AG09309 (cell line): ENCODE measurements around the gene WBP1L.
A peak's percentile ranks its signal among the peaks of the same experiment; 100 is the strongest.
"Not testable (repeated sequence)": the region's sequence is repeated elsewhere in the genome, so short reads cannot be mapped to it uniquely, and the experiment has no call there.

ENCODE experiments used
- DNase-seq: peaks from one replicate; pipeline ENCODE4 v3.0.0-alpha.2; 2010; ENCODE audit warnings: low read depth
- H3K4me3 ChIP-seq: 2 replicates; pipeline ENCODE4 v1.5.1; 2011; ENCODE audit warnings: mild to moderate bottlenecking, low read depth, low read length, moderate library complexity; ENCODE audit not compliant: control insufficient read depth
- CTCF ChIP-seq: IDR thresholded peaks from 2 replicates; pipeline ENCODE4 v1.5.1; 2011; ENCODE audit warnings: mild to moderate bottlenecking, low read depth, low read length, inconsistent platforms; ENCODE audit not compliant: insufficient read depth, control insufficient read depth; ENCODE audit errors: missing control alignments

WBP1L gene

DNA sequence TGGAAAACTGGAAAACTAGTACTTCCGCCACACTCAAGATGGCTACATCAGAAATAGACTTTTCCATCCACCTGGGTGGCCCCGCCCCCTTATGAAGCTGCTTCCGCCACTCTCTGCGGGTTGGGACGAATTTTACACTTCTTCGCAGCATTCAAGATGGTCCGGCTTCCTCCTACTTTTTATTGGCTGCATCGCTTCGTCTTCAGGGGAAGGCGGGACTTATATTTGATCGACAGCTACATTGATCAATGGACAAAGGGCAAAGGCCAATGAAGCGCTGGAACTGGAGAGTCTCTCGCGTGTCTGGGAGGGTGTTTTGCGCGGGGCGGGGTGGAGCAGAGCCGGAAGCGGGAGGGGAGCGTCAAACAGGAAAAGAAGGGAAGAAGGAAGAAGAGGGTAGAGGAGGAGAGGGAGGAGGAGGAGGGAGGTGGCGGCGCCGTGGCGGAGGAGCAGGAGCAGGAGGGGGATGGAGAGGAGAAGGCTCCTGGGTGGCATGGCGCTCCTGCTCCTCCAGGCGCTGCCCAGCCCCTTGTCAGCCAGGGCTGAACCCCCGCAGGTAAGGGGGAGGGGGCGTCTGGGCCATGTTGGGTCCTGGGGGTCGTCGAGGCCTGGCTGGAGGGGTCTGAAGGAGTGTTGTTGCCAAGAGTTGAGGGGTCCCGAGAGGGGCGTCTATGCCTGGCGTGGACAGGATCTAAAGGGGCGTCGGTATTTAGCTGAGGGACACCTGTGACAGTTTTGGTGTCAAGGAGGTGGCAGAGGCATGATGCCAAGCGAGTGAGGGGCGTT lies at the start of gene WBP1L:
Gene WBP1L (plus strand): TSS at position 361 of the 786 bp plus-strand sequence. CDS start 106 bp downstream, at position 467.
- TF ChIP-seq CTCF, result no peak
- DNase-seq, result peak; percentile 99
- H3K4me3 ChIP-seq, result peak within 1 kb of the TSS; percentile 100

- not testable (repeated sequence) for H3K4me3 ChIP-seq, DNase-seq
Measured at GRCh38 chr10:102695401-102695800, 48.3 kb upstream of the WBP1L start.

DNA sequence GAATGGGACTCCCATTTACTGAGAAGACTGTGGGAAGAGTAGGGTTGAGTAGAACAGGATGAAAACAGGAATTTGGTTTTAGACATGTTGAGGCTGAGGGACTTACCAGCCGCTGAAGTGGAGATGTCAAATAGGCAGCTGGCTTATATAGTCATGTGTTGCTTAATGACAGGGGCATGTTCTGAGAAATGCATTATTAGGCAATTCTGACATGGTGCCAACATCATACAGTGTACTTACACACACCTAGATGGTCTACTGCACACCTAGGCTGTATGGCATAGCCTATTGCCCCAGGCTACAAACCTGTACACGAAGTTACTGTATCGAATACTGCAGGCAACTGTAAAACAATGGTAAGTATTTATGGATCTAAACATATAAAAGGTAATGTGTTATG lies 47.0 kb upstream of the WBP1L start:
- no peak overlapping the region for H3K4me3 ChIP-seq
- TF ChIP-seq CTCF, result no peak
- no peak for DNase-seq

DNA sequence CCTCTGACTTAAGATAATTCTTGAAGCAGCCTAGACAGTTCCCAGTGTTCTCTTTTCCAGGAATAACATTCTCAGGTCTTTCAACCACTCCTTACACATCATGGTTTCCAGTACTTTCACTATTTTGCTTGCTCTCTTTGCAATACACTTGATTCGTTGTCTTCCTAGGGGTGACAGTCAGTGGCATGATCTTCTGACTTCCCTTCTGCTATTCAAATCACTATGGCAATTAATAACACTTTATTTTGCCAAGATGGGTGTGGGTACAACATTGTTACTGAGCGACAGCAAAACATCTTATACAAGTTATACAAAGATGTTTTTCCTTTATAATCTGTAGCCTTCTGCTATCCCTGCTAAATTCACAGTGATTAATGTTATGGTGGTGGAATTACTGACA lies 44.9 kb upstream of the WBP1L start:
- DNase-seq, result no peak
- TF ChIP-seq CTCF, result no peak
- no peak overlapping the region for H3K4me3 ChIP-seq

DNA sequence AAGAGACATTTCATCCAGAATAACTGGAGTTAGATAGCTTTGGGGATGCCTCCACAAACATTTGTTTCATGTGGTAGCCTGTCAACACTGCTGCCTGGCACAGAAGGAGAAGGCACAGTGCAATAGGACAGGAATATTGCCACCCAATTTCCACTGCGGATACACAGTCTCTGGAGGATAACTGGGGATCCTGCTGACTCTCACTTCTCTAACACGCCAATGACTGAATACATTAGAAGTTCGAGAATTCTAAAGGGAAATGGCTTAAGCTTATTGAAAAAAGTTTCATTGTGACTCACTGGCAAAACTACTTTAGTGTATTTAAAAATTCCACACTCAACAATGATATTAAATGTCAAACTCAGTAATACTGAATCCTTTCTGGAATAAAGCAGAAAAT lies 42.5 kb upstream of the WBP1L start:
- no peak for TF ChIP-seq CTCF
- DNase-seq, result no peak
- H3K4me3 ChIP-seq, result no peak overlapping the region

GRCh38 chr10:102701796-102702195 lies 42.0 kb upstream of the WBP1L start:
- H3K4me3 ChIP-seq, result no peak overlapping the region
- TF ChIP-seq CTCF, result no peak

GRCh38 chr10:102702742-102703141 lies 41.0 kb upstream of the WBP1L start:
- H3K4me3 ChIP-seq, result no peak overlapping the region
- no peak for DNase-seq
- no peak for TF ChIP-seq CTCF

More at GRCh38 chr10:102701796-102702195, 42.0 kb upstream of the WBP1L start:
- DNase-seq, result no peak
